HEK293 (cell line): Measurements from ENCODE around the gene ARMCX2.

ENCODE experiments used
- KLF10 ChIP-seq: fragments of 450-650 bp; IDR thresholded peaks from 2 replicates; pipeline ENCODE4 v1.5.1; 2018; ENCODE audit warnings: missing biosample characterization, mild to moderate bottlenecking, missing genetic modification characterization
- WT1 ChIP-seq: fragments of 450-650 bp; formaldehyde crosslinking; IDR thresholded peaks from 2 replicates; pipeline ENCODE4 v1.5.1; 2016; ENCODE audit warnings: missing biosample characterization, missing genetic modification characterization
- ZNF341 ChIP-seq: fragments of 450-650 bp; formaldehyde crosslinking; IDR thresholded peaks from 2 replicates; pipeline ENCODE4; 2016; ENCODE audit warnings: low read depth, missing biosample characterization, missing genetic modification characterization
- TF ChIP-seq, protein P1 (sequence below): fragments of 450-650 bp; formaldehyde crosslinking; IDR thresholded peaks from 2 replicates; pipeline ENCODE4 v1.5.1; 2017; ENCODE audit warnings: missing biosample characterization, missing genetic modification characterization
- TF ChIP-seq, protein P2 (sequence below): fragments of 450-650 bp; formaldehyde crosslinking; IDR thresholded peaks from 2 replicates; pipeline ENCODE4 v1.5.1; 2016; ENCODE audit warnings: missing biosample characterization, missing genetic modification characterization
- TF ChIP-seq, protein P3 (sequence below): fragments of 450-650 bp; formaldehyde crosslinking; IDR thresholded peaks from 2 replicates; pipeline ENCODE4 v1.5.1; 2016; ENCODE audit warnings: missing biosample characterization, missing genetic modification characterization, low read depth
- TF ChIP-seq, protein P4 (sequence below): IDR thresholded peaks from 2 replicates; pipeline ENCODE4 v1.6.1; 2011; ENCODE audit warnings: mild to moderate bottlenecking, low read depth, low read length, borderline replicate concordance
- TF ChIP-seq, protein P5 (sequence below): fragments of 450-650 bp; formaldehyde crosslinking; IDR thresholded peaks from 2 replicates; pipeline ENCODE4 v1.5.1; 2016; ENCODE audit warnings: missing biosample characterization, missing genetic modification characterization

DNA sequence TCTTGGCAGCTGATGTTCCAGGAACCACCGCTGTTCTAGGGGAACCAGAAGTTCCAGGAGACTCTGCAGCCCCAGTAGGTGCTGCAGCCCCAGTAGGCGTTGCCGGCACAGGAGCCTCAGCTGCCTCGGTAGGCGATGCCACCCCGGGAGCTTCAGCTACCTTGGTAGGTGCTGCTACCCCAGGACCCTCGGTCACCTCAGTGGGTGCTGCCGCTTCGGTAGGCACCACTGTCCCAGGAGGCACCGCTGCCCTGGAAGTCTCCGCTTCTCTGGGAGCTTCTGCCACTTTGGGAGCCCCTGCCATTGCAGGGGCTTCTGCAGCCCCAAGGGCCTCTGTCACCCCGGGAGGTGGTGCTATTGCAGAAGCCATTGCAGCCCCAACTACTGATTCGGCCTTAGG lies 2.8 kb downstream of the ARMCX2 start:
- TF ChIP-seq, protein P1, sequence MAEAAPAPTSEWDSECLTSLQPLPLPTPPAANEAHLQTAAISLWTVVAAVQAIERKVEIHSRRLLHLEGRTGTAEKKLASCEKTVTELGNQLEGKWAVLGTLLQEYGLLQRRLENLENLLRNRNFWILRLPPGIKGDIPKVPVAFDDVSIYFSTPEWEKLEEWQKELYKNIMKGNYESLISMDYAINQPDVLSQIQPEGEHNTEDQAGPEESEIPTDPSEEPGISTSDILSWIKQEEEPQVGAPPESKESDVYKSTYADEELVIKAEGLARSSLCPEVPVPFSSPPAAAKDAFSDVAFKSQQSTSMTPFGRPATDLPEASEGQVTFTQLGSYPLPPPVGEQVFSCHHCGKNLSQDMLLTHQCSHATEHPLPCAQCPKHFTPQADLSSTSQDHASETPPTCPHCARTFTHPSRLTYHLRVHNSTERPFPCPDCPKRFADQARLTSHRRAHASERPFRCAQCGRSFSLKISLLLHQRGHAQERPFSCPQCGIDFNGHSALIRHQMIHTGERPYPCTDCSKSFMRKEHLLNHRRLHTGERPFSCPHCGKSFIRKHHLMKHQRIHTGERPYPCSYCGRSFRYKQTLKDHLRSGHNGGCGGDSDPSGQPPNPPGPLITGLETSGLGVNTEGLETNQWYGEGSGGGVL (tag by site-specific recombination) = no peak
- TF ChIP-seq, protein P2, sequence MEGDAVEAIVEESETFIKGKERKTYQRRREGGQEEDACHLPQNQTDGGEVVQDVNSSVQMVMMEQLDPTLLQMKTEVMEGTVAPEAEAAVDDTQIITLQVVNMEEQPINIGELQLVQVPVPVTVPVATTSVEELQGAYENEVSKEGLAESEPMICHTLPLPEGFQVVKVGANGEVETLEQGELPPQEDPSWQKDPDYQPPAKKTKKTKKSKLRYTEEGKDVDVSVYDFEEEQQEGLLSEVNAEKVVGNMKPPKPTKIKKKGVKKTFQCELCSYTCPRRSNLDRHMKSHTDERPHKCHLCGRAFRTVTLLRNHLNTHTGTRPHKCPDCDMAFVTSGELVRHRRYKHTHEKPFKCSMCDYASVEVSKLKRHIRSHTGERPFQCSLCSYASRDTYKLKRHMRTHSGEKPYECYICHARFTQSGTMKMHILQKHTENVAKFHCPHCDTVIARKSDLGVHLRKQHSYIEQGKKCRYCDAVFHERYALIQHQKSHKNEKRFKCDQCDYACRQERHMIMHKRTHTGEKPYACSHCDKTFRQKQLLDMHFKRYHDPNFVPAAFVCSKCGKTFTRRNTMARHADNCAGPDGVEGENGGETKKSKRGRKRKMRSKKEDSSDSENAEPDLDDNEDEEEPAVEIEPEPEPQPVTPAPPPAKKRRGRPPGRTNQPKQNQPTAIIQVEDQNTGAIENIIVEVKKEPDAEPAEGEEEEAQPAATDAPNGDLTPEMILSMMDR (tag by site-specific recombination) = no peak
- TF ChIP-seq, protein P3, sequence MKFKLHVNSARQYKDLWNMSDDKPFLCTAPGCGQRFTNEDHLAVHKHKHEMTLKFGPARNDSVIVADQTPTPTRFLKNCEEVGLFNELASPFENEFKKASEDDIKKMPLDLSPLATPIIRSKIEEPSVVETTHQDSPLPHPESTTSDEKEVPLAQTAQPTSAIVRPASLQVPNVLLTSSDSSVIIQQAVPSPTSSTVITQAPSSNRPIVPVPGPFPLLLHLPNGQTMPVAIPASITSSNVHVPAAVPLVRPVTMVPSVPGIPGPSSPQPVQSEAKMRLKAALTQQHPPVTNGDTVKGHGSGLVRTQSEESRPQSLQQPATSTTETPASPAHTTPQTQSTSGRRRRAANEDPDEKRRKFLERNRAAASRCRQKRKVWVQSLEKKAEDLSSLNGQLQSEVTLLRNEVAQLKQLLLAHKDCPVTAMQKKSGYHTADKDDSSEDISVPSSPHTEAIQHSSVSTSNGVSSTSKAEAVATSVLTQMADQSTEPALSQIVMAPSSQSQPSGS (tag by site-specific recombination) = no peak
- no peak for TF ChIP-seq ZNF341 (tag by site-specific recombination)
- no peak for TF ChIP-seq KLF10 (tag by site-specific recombination)
- TF ChIP-seq, protein P4, sequence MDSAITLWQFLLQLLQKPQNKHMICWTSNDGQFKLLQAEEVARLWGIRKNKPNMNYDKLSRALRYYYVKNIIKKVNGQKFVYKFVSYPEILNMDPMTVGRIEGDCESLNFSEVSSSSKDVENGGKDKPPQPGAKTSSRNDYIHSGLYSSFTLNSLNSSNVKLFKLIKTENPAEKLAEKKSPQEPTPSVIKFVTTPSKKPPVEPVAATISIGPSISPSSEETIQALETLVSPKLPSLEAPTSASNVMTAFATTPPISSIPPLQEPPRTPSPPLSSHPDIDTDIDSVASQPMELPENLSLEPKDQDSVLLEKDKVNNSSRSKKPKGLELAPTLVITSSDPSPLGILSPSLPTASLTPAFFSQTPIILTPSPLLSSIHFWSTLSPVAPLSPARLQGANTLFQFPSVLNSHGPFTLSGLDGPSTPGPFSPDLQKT = no peak
- no peak for TF ChIP-seq WT1 (tag by site-specific recombination)
- TF ChIP-seq, protein P5, sequence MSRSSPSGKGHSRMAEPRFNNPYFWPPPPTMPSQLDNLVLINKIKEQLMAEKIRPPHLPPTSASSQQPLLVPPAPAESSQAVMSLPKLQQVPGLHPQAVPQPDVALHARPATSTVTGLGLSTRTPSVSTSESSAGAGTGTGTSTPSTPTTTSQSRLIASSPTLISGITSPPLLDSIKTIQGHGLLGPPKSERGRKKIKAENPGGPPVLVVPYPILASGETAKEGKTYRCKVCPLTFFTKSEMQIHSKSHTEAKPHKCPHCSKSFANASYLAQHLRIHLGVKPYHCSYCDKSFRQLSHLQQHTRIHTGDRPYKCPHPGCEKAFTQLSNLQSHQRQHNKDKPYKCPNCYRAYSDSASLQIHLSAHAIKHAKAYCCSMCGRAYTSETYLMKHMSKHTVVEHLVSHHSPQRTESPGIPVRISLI = no peak
